Hepatocyte (in vitro differentiated cells): ENCODE results near the gene JAK1. TPM values are rescaled to one million over a fixed set of nuclear protein-coding genes. Genes with fewer than 3 reads are reported as not detected.

Source experiments
- DNase-seq: peaks from one replicate; pipeline ENCODE4 v3.0.0-alpha.2; 2016; ENCODE audit warnings: low spot score
- H2AFZ ChIP-seq: fragments of 200-600 bp; sonication (generic); 2 replicates; pipeline ENCODE4 v1.6.0; 2016; ENCODE audit warnings: antibody characterized with exemption, mild to moderate bottlenecking
- H3K27ac ChIP-seq: fragments of 200-600 bp; sonication (generic); 2 replicates; pipeline ENCODE4 v1.5.1; 2016; ENCODE audit warnings: mild to moderate bottlenecking
- H3K27me3 ChIP-seq: fragments of 200-600 bp; sonication (generic); 2 replicates; pipeline ENCODE4 v1.6.1; 2016
- H3K36me3 ChIP-seq: fragments of 200-600 bp; sonication (generic); replicated peaks from 2 replicates; pipeline ENCODE4 v1.5.1; 2016; ENCODE audit warnings: low read depth; ENCODE audit not compliant: insufficient read depth
- H3K4me1 ChIP-seq: fragments of 200-600 bp; sonication (generic); 2 replicates; pipeline ENCODE4 v1.5.1; 2016; ENCODE audit warnings: mild to moderate bottlenecking, moderate library complexity; ENCODE audit not compliant: insufficient read depth
- H3K4me2 ChIP-seq: fragments of 200-600 bp; sonication (generic); 2 replicates; pipeline ENCODE4 v1.6.0; 2016
- H3K4me3 ChIP-seq: fragments of 200-600 bp; sonication (generic); 2 replicates; pipeline ENCODE4 v1.5.1; 2016; ENCODE audit warnings: mild to moderate bottlenecking
- H3K79me2 ChIP-seq: fragments of 200-600 bp; sonication (generic); 2 replicates; pipeline ENCODE4 v1.6.0; 2017; ENCODE audit warnings: mild to moderate bottlenecking
- H3K9me2 ChIP-seq: fragments of 200-600 bp; sonication (generic); replicated peaks from 2 replicates; pipeline ENCODE4 v1.6.0; 2017; ENCODE audit warnings: mild to moderate bottlenecking; ENCODE audit not compliant: insufficient read depth
- H3K9me3 ChIP-seq: fragments of 200-600 bp; sonication (generic); 2 replicates; pipeline ENCODE4 v1.5.1; 2016; ENCODE audit warnings: low read depth, mild to moderate bottlenecking
- H4K20me1 ChIP-seq: fragments of 200-600 bp; sonication (generic); 2 replicates; pipeline ENCODE4 v1.6.0; 2016; ENCODE audit warnings: mild to moderate bottlenecking; ENCODE audit not compliant: insufficient read depth, poor library complexity, severe bottlenecking
- CTCF ChIP-seq: fragments of 200-600 bp; sonication (generic); IDR thresholded peaks from 2 replicates; pipeline ENCODE4 v1.5.1; 2016; ENCODE audit warnings: antibody characterized with exemption, mild to moderate bottlenecking; ENCODE audit not compliant: poor library complexity
- EZH2 ChIP-seq: fragments of 200-600 bp; sonication (generic); IDR thresholded peaks from 2 replicates; pipeline ENCODE4 v1.6.1; 2016; ENCODE audit warnings: antibody characterized with exemption, mild to moderate bottlenecking, borderline replicate concordance
- EZH2phosphoT487 ChIP-seq: fragments of 200-600 bp; sonication (generic); IDR thresholded peaks from one replicate; pipeline ENCODE4 v1.6.1; 2018; ENCODE audit warnings: antibody characterized with exemption, mild to moderate bottlenecking, low read depth, moderate library complexity; ENCODE audit not compliant: unreplicated experiment, severe bottlenecking
- WGBS: methylation state at CpG from one replicate; pipeline ENCODE4 v1.1.6; 2016; ENCODE audit warnings: low lambda C conversion rate; ENCODE audit errors: missing lambda C conversion rate; 5-methylcytosine and 5-hydroxymethylcytosine counted together
- polyA plus RNA-seq: library from polyadenylated mRNA; unstranded; fragments of >200 nt; fragmentation: Nextera tagmentation; extraction: Ambion mirVana; gene quantifications from 2 replicates; pipeline ENCODE4 v1.2.1, GENCODE V29; 2016
- total RNA-seq: library from RNA; depleted of rRNA; stranded (reverse); fragments of >200 nt; gene quantifications from 2 replicates; pipeline ENCODE4 v1.2.3, GENCODE V29; 2014

The JAK1 gene
- total and polyA plus RNA-seq, 2 experiments from 2014 or later, result 60.2 to 102 TPM

- H2AFZ ChIP-seq, result no peak overlapping the region
- no peak overlapping the region for H3K4me3 ChIP-seq
- DNase-seq, result no peak
- H3K4me1 ChIP-seq, result no peaks in the 10 kb centered on the region
- H4K20me1 ChIP-seq, result peaks cover 19% of the 10 kb centered on the region
- WGBS, result 98% methylated on average over 6 of the region's 6 CpGs
- H3K27ac ChIP-seq, result no peak overlapping the region
- H3K79me2 ChIP-seq, result peaks cover 57% of the 10 kb centered on the region
- no peak overlapping the region for H3K4me2 ChIP-seq
- H3K27me3 ChIP-seq, result no peaks in the 10 kb centered on the region
- TF ChIP-seq EZH2 (no peak), CTCF (no peak), EZH2phosphoT487 (no peak)
- no peaks in the 10 kb centered on the region for H3K36me3 ChIP-seq
- no peaks in the 10 kb centered on the region for H3K9me3 ChIP-seq
- H3K9me2 ChIP-seq, result no peaks in the 10 kb centered on the region
Observed at GRCh38 chr1:64885648-64886047, 80.7 kb downstream of the JAK1 start.

- WGBS, result 79% methylated on average over 5 of the region's 5 CpGs
- TF ChIP-seq EZH2 (no peak), EZH2phosphoT487 (no peak), CTCF (no peak)
Observed at GRCh38 chr1:64884261-64885040, 81.9 kb downstream of the JAK1 start.

GRCh38 chr1:64882574-64883255 is 83.6 kb downstream of the JAK1 start:
- Histone ChIP-seq H3K27me3 (no peaks in the 10 kb centered on the region), H3K36me3 (no peaks in the 10 kb centered on the region), H3K9me3 (no peaks in the 10 kb centered on the region), H3K4me2 (no peak overlapping the region), H2AFZ (no peak overlapping the region), H3K27ac (no peak overlapping the region), H3K9me2 (no peaks in the 10 kb centered on the region), H3K4me3 (no peak overlapping the region), H4K20me1 (peaks cover 19% of the 10 kb centered on the region), H3K79me2 (peaks cover 29% of the 10 kb centered on the region), H3K4me1 (no peaks in the 10 kb centered on the region)
- no peak for TF ChIP-seq CTCF
- TF ChIP-seq EZH2, result no peak
- TF ChIP-seq EZH2phosphoT487, result no peak
- 93% methylated on average over 11 of the region's 11 CpGs for WGBS
- DNase-seq, result no peak

More at GRCh38 chr1:64884261-64885040, 81.9 kb downstream of the JAK1 start:
- Histone ChIP-seq H3K27ac (no peak overlapping the region), H3K79me2 (peaks cover 46% of the 10 kb centered on the region), H3K9me2 (no peaks in the 10 kb centered on the region), H3K27me3 (no peaks in the 10 kb centered on the region), H3K36me3 (no peaks in the 10 kb centered on the region), H4K20me1 (peaks cover 19% of the 10 kb centered on the region), H3K4me2 (no peak overlapping the region), H3K4me3 (no peak overlapping the region), H2AFZ (no peak overlapping the region), H3K4me1 (no peaks in the 10 kb centered on the region), H3K9me3 (no peaks in the 10 kb centered on the region)
- DNase-seq, result no peak
